Loucy (cell line): ENCODE measurements around the gene ERAP2.

Experiments used
- H2AFZ ChIP-seq: fragments of 200-600 bp; sonication (generic); 2 replicates; pipeline ENCODE4 v1.6.0; 2016; ENCODE audit warnings: antibody characterized with exemption, mild to moderate bottlenecking, low read length, moderate library complexity
- H3F3A ChIP-seq: fragments of 200-600 bp; 2 replicates; pipeline ENCODE4 v1.6.0; 2016; ENCODE audit warnings: antibody characterized with exemption, low read depth, mild to moderate bottlenecking
- H3K27me3 ChIP-seq: fragments of 200-600 bp; sonication (generic); 2 replicates; pipeline ENCODE4 v1.6.1; 2014; ENCODE audit warnings: low read length, mild to moderate bottlenecking; ENCODE audit not compliant: insufficient read depth, poor library complexity, severe bottlenecking
- H3K36me3 ChIP-seq: fragments of 200-600 bp; sonication (generic); 2 replicates; pipeline ENCODE4 v1.6.1; 2016; ENCODE audit warnings: low read length; ENCODE audit not compliant: insufficient read depth
- H3K4me1 ChIP-seq: fragments of 200-600 bp; sonication (generic); 2 replicates; pipeline ENCODE4 v1.5.1; 2014; ENCODE audit warnings: low read length, mild to moderate bottlenecking; ENCODE audit not compliant: insufficient read depth, poor library complexity, severe bottlenecking
- H3K4me2 ChIP-seq: fragments of 200-600 bp; sonication (generic); 2 replicates; pipeline ENCODE4 v1.6.0; 2014; ENCODE audit warnings: antibody characterized with exemption, low read length, low read depth, mild to moderate bottlenecking; ENCODE audit not compliant: poor library complexity, severe bottlenecking
- H3K4me3 ChIP-seq: fragments of 200-600 bp; sonication (generic); 2 replicates; pipeline ENCODE4 v1.5.1; 2014; ENCODE audit warnings: low read length, mild to moderate bottlenecking, mixed read lengths; ENCODE audit not compliant: poor library complexity, severe bottlenecking
- H3K79me2 ChIP-seq: fragments of 200-600 bp; sonication (generic); 2 replicates; pipeline ENCODE4 v1.6.1; 2014; ENCODE audit warnings: low read length; ENCODE audit not compliant: insufficient read depth
- H3K9ac ChIP-seq: fragments of 200-600 bp; sonication (generic); 2 replicates; pipeline ENCODE4 v1.6.0; 2014; ENCODE audit warnings: mild to moderate bottlenecking, low read depth, low read length, moderate library complexity; ENCODE audit not compliant: poor library complexity, severe bottlenecking
- H3K9me2 ChIP-seq: fragments of 200-600 bp; sonication (generic); replicated peaks from 2 replicates; pipeline ENCODE4 v1.6.1; 2016; ENCODE audit warnings: low read depth, low read length, mixed read lengths
- H3K9me3 ChIP-seq: fragments of 200-600 bp; sonication (generic); 2 replicates; pipeline ENCODE4 v1.6.1; 2014; ENCODE audit warnings: mild to moderate bottlenecking, antibody characterized with exemption, low read length, low read depth; ENCODE audit not compliant: insufficient read depth
- H4K20me1 ChIP-seq: fragments of 200-600 bp; sonication (generic); 2 replicates; pipeline ENCODE4 v1.6.0; 2014; ENCODE audit warnings: antibody characterized with exemption, low read length, mild to moderate bottlenecking; ENCODE audit not compliant: insufficient read depth, poor library complexity, severe bottlenecking
- CTCF ChIP-seq: fragments of 200-600 bp; sonication (generic); conservative IDR thresholded peaks from 2 replicates; pipeline ENCODE4 v1.5.1; 2014; ENCODE audit warnings: mild to moderate bottlenecking, antibody characterized with exemption, low read length
- EZH2phosphoT487 ChIP-seq: fragments of 200-600 bp; IDR thresholded peaks from 2 replicates; pipeline ENCODE4 v1.6.1; 2018; ENCODE audit warnings: antibody characterized with exemption, mild to moderate bottlenecking, moderate library complexity, borderline replicate concordance

The ERAP2 gene

GRCh38 chr5:96871686-96872085 lies 4.6 kb upstream of the ERAP2 start:
- Histone ChIP-seq H3K4me2 (no peak overlapping the region), H3K27me3 (no peaks in the 10 kb centered on the region), H4K20me1 (no peaks in the 10 kb centered on the region), H3F3A (no peaks in the 10 kb centered on the region; the same call in 1 of the 2 replicates), H3K9me3 (no peaks in the 10 kb centered on the region), H3K9ac (peak overlapping the region; percentile 8), H3K9me2 (no peaks in the 10 kb centered on the region), H3K36me3 (no peaks in the 10 kb centered on the region), H2AFZ (no peak overlapping the region), H3K4me3 (no peak overlapping the region), H3K79me2 (no peaks in the 10 kb centered on the region), H3K4me1 (peaks cover 69% of the 10 kb centered on the region)
- TF ChIP-seq EZH2phosphoT487, result no peak
- no peak for TF ChIP-seq CTCF

GRCh38 chr5:96873449-96873848 lies 2.9 kb upstream of the ERAP2 start:
- peak overlapping the region; percentile 67 for H2AFZ ChIP-seq
- no peak overlapping the region for H3K9ac ChIP-seq
- no peaks in the 10 kb centered on the region for H3K9me2 ChIP-seq
- H3F3A ChIP-seq, result no peaks in the 10 kb centered on the region; the same call in 1 of the 2 replicates
- H3K4me3 ChIP-seq, result no peak overlapping the region
- no peaks in the 10 kb centered on the region for H3K9me3 ChIP-seq
- H3K36me3 ChIP-seq, result no peaks in the 10 kb centered on the region
- H3K27me3 ChIP-seq, result no peaks in the 10 kb centered on the region
- no peak for TF ChIP-seq CTCF
- TF ChIP-seq EZH2phosphoT487, result no peak
- H3K79me2 ChIP-seq, result peaks cover 15% of the 10 kb centered on the region
- H3K4me1 ChIP-seq, result peaks cover 81% of the 10 kb centered on the region
- no peak overlapping the region for H3K4me2 ChIP-seq
- H4K20me1 ChIP-seq, result no peaks in the 10 kb centered on the region

- peak overlapping the region; percentile 11; the same call in 1 of the 2 replicates for H2AFZ ChIP-seq
- H3K9me2 ChIP-seq, result no peaks in the 10 kb centered on the region
- no peak for TF ChIP-seq CTCF
- TF ChIP-seq EZH2phosphoT487, result no peak
These were observed 1.7 kb upstream of the ERAP2 start for GRCh38 chr5:96874631-96875030.

More at GRCh38 chr5:96874631-96875030, 1.7 kb upstream of the ERAP2 start:
- Histone ChIP-seq H3F3A (no peaks in the 10 kb centered on the region; the same call in 1 of the 2 replicates), H3K9me3 (no peaks in the 10 kb centered on the region), H3K36me3 (no peaks in the 10 kb centered on the region), H4K20me1 (no peaks in the 10 kb centered on the region), H3K4me1 (peaks cover 75% of the 10 kb centered on the region), H3K27me3 (no peaks in the 10 kb centered on the region), H3K9ac (no peak overlapping the region), H3K4me3 (no peak overlapping the region), H3K4me2 (no peak overlapping the region), H3K79me2 (peaks cover 26% of the 10 kb centered on the region)
